ENCODE measurements around the gene PBX2.

GRCh38 chr6:32190054-32190851 is at the start of gene PBX2:
- TF ChIP-seq CTCF (IDR thresholded peaks at IDR 0.05) (peak in 1 of 4 experiments; percentile 21), POLR2AphosphoS5 (IDR thresholded peaks at IDR 0.05) (peak; percentile 94), POLR2A (IDR thresholded peaks at IDR 0.05) (peak; percentile 96)

Data from prostate gland (tissue), 2 donors.